ENCODE data around the gene MLC1.

MLC1 gene

DNA sequence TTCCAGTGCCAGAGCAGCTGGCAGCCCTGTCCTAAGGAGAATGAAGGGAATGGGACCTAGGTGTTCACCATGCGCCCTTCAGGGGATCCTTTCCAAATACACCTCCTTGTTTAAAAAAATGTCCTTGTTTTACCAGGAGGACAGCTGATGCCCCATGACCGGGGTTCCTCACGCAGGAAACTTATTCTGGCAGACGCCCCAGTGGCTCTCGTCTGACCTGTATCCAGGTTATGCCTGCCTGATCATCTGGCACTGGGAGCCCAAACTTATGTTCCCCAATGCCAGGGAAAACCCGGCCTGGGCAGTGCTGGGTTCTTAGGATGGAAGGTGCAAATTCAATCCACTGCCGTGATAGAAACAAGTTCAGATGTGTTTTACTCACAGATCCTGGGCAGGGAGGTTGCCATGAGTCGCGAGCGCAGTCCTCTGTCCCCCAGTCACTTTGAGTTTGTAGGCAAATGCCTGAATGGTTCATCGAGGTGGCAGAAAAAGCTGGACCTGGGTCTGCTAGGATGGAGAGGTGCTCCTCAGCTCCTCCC is 36.0 kb upstream of the MLC1 start:
- DNase-seq (ENCODE audit: low read depth) = no peak
- H3K4me3 ChIP-seq (ENCODE audit: low read depth, low read length) = no peak overlapping the region
- no peak for TF ChIP-seq CTCF (IDR thresholded peaks at IDR 0.05; ENCODE audit: insufficient read depth, low read depth, low read length, missing control alignments)

DNA sequence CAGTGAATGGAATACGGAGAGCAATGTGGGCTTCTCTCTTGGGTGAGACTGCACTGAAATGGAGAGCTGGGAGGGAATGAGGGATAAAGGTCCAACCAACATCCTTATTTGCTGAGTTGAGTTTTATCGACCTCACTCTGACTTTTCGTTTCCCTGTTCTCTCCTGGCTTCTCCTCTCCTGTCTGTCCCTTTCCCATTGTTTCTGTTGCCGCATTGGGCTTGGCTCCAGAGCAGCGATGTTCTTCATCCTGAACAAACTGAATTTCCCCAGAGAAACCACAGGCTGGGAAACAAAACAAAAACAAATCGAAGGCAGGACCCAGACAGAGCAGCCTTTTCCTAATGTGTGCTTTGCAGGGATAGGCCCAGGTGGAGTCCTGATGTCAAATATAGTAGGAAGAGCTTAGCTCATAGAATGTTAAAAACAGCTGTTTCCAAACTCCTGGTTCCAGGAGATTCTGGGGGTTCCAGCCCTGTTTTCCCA is 34.6 kb upstream of the MLC1 start:
- no peak overlapping the region for H3K4me3 ChIP-seq (ENCODE audit: low read depth, low read length)
- no peak for TF ChIP-seq CTCF (IDR thresholded peaks at IDR 0.05; ENCODE audit: insufficient read depth, low read depth, low read length, missing control alignments)
- no peak for DNase-seq (ENCODE audit: low read depth)

DNA sequence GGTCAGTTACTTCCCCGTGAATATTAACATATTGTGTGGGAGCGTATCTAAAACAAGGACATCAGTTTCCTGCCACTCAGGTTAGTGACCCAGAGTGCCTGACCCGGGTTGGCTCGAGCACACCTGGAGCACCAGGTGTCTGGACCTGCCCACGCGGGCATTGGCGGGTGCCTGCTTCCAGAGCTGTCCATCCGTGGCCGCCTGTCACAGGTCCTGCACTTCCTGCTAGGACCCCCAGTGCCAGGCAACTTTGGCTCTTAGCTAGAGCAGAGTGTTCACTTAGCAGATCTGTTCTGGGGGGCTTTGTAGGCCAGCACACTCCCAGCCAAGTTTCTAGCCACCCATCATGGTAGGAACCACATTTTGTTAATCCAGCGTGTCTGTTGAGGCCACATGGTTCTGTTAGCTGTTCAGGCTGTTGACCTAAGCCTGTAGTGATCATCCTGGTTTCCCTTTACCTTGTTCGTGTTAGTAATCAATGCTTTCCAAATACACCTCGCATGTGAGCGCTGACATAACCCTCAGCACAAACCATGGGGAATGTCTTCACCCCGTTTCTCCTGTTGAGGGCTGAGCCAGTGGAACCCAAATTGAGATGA is 34.0 kb upstream of the MLC1 start:
- TF ChIP-seq CTCF (IDR thresholded peaks at IDR 0.05; ENCODE audit: insufficient read depth, low read depth, low read length, missing control alignments) = no peak
- DNase-seq (ENCODE audit: low read depth) = no peak
- no peak overlapping the region for H3K4me3 ChIP-seq (ENCODE audit: low read depth, low read length)

DNA sequence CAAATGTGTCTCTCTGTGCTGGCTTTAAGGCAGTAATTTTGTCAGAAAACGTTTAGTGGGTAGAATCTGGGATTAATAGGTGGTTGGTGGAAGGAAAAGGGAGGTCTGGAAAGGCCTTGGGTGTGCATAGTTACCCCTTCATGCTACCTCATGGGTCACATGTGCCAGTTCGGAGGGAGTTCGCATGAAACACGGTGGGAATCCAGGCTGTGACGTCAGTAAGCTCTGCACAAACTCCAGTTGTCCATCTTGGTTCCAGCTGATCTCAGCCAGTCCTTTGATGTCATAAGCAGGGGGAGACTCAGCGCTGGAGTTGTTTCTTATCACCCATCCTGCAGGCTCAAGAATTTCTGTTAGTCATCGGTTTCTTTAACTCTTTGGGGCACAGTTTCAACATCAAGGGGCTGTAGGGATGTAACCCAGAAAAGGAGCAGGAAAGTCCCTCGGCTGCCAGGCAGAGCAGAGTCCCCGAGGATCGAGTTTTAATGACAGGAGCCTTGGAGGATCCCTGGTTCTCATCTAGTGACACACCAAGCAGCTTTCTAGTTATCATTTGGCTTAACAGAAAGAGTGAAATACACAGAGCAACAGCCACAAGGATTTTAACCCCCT is 33.4 kb upstream of the MLC1 start:
- no peak for TF ChIP-seq CTCF (IDR thresholded peaks at IDR 0.05; ENCODE audit: insufficient read depth, low read depth, low read length, missing control alignments)
- DNase-seq (ENCODE audit: low read depth) = no peak
- H3K4me3 ChIP-seq (ENCODE audit: low read depth, low read length) = no peak overlapping the region

GRCh38 chr22:50118129-50118528 is 32.9 kb upstream of the MLC1 start:
- DNase-seq (ENCODE audit: low read depth) = no peak
- H3K4me3 ChIP-seq (ENCODE audit: low read depth, low read length) = no peak overlapping the region
- no peak for TF ChIP-seq CTCF (IDR thresholded peaks at IDR 0.05; ENCODE audit: insufficient read depth, low read depth, low read length, missing control alignments)

DNA sequence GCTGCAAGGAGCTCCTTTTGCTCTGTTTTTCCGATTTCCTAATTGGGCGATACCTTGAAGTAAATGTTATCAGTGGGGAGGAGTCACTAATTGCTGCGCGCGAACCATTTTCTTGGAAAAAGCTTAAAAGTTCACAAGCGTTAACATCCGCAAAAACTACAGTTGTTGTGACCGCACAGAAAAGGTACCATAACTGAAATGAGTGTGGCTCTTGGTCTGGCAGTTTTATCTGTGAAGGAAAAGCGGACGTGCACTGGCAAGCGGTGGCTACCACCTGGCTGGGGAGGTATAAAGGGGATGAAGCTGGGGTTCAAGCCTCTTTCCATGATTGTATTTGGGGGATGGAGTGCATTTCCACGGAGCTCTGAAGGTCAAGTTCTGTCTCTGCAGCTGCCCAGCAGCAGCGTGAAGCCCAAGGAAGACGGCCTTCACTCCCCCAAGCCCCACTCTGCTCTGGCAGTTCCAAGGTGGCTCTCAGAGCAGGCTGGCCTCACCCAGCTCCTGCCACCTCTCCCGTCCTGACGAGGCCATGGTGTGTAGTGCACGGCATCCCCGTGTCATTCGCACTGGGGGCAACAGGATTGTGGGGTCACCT is 32.0 kb upstream of the MLC1 start:
- no peak for TF ChIP-seq CTCF (IDR thresholded peaks at IDR 0.05; ENCODE audit: insufficient read depth, low read depth, low read length, missing control alignments)
- no peak overlapping the region for H3K4me3 ChIP-seq (ENCODE audit: low read depth, low read length)
- DNase-seq (ENCODE audit: low read depth) = no peak
